SU-DHL-6 (cell line): ENCODE results near the gene LIFR.

Source experiments
- EZH2phosphoT487 ChIP-seq: fragments of 200-600 bp; sonication (generic), shearing (Covaris generic); conservative IDR thresholded peaks from 2 replicates; pipeline ENCODE4 v1.6.1; 2018; ENCODE audit warnings: mild to moderate bottlenecking, antibody characterized with exemption, low read length, moderate library complexity, mixed read lengths
- TF ChIP-seq, protein P1 (sequence below): fragments of 200-600 bp; sonication (generic); IDR thresholded peaks from one replicate; pipeline ENCODE4 v1.5.1; 2017; ENCODE audit warnings: antibody characterized with exemption, mild to moderate bottlenecking, low read length, moderate library complexity; ENCODE audit not compliant: insufficient read depth, poor library complexity, severe bottlenecking

DNA sequence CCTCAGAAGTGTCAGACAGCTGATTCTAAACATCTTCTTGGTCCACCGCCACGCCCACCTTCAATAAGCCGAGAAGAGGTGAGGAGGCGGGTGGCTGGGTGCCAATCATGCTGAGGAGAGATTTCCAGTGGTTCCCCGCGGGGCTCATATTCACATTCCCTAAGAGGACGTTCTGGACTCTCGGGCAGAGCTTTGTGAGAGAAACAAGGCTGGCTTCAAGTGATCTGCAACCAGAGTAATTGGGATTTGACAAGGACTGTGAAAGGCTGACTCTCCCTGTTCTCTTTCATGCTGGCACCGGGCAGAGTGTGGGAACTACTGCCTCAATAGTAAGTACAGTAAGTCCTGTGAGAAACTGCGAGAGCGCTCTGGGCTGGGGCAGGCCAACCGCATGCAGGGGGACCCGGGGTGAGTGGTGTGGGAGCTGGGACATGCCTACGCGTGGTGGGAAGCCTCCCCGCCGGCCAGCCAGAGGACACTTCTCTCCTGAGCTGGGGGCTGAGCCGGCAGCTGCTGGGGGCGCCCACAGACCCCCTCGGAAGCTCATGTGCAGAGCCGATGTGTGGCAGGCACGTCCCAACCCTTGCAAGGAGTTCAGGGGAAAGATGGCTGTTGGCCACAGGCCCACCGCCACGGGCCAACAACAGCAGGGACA, 110.9 kb downstream of the LIFR start:
- TF ChIP-seq, protein P1, sequence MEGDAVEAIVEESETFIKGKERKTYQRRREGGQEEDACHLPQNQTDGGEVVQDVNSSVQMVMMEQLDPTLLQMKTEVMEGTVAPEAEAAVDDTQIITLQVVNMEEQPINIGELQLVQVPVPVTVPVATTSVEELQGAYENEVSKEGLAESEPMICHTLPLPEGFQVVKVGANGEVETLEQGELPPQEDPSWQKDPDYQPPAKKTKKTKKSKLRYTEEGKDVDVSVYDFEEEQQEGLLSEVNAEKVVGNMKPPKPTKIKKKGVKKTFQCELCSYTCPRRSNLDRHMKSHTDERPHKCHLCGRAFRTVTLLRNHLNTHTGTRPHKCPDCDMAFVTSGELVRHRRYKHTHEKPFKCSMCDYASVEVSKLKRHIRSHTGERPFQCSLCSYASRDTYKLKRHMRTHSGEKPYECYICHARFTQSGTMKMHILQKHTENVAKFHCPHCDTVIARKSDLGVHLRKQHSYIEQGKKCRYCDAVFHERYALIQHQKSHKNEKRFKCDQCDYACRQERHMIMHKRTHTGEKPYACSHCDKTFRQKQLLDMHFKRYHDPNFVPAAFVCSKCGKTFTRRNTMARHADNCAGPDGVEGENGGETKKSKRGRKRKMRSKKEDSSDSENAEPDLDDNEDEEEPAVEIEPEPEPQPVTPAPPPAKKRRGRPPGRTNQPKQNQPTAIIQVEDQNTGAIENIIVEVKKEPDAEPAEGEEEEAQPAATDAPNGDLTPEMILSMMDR, result no peak
- TF ChIP-seq EZH2phosphoT487, result no peak
